Trophoblast cell (in vitro differentiated cells and primary cell): Measurements from ENCODE around the gene GCC1.
A peak's percentile ranks its signal among the peaks of the same experiment; 100 is the strongest.

ENCODE experiments used
- DNase-seq, 2 donors: peaks; one replicate each; pipeline ENCODE4 v3.0.0-alpha.2; 2016
- H2AFZ ChIP-seq: 2 replicates; pipeline ENCODE4 v1.6.1; 2013; ENCODE audit warnings: low read length, moderate library complexity, mild to moderate bottlenecking; ENCODE audit not compliant: insufficient read depth, poor library complexity
- H2AK5ac ChIP-seq: 2 replicates; pipeline ENCODE4 v1.6.1; 2013; ENCODE audit warnings: mild to moderate bottlenecking, low read length
- H2BK120ac ChIP-seq: 2 replicates; pipeline ENCODE4 v1.6.1; 2013; ENCODE audit warnings: low read length, mild to moderate bottlenecking, moderate library complexity; ENCODE audit not compliant: insufficient read depth, poor library complexity
- H2BK12ac ChIP-seq: 2 replicates; pipeline ENCODE4 v1.6.1; 2013; ENCODE audit warnings: mild to moderate bottlenecking, low read length, moderate library complexity
- H2BK5ac ChIP-seq: 2 replicates; pipeline ENCODE4 v1.6.1; 2013; ENCODE audit warnings: low read length, low read depth, moderate library complexity, mild to moderate bottlenecking; ENCODE audit not compliant: poor library complexity
- H3K14ac ChIP-seq: 2 replicates; pipeline ENCODE4 v1.6.1; 2013; ENCODE audit warnings: mild to moderate bottlenecking, low read length
- H3K18ac ChIP-seq: 2 replicates; pipeline ENCODE4 v1.6.1; 2013; ENCODE audit warnings: mild to moderate bottlenecking, low read length
- H3K23ac ChIP-seq: 2 replicates; pipeline ENCODE4 v1.6.1; 2013; ENCODE audit warnings: low read length
- H3K27ac ChIP-seq: 2 replicates; pipeline ENCODE4 v1.5.1; 2013; ENCODE audit warnings: low read depth, mild to moderate bottlenecking, inconsistent platforms, low read length, moderate library complexity
- H3K27me3 ChIP-seq: 2 replicates; pipeline ENCODE4 v1.6.1; 2013; ENCODE audit warnings: inconsistent platforms, mild to moderate bottlenecking, low read length, moderate library complexity; ENCODE audit not compliant: insufficient read depth
- H3K36me3 ChIP-seq, 2 experiments: 1 replicate in 1 of 2; 2 replicates in 1 of 2; pipeline ENCODE4 v1.6.1; 2013; ENCODE audit warnings: low read length in 2 of 2, mild to moderate bottlenecking in 2 of 2, moderate library complexity in 1 of 2; ENCODE audit not compliant: insufficient read depth in 2 of 2, control insufficient read depth in 1 of 2
- H3K4ac ChIP-seq: 2 replicates; pipeline ENCODE4 v1.6.1; 2013; ENCODE audit warnings: low read depth, mild to moderate bottlenecking, low read length, moderate library complexity
- H3K4me1 ChIP-seq, 2 experiments: 1 replicate in 1 of 2; 2 replicates in 1 of 2; pipeline ENCODE4 v1.6.1; 2013; ENCODE audit warnings: low read length in 2 of 2, mild to moderate bottlenecking in 2 of 2, moderate library complexity in 1 of 2; ENCODE audit not compliant: insufficient read depth in 2 of 2, control insufficient read depth in 1 of 2
- H3K4me2 ChIP-seq: 2 replicates; pipeline ENCODE4 v1.6.1; 2013; ENCODE audit warnings: inconsistent platforms, mild to moderate bottlenecking, low read length, moderate library complexity
- H3K4me3 ChIP-seq: 2 replicates; pipeline ENCODE4 v1.5.1; 2013; ENCODE audit warnings: mild to moderate bottlenecking, low read depth, low read length, inconsistent platforms
- H3K79me1 ChIP-seq: one replicate; pipeline ENCODE4 v1.6.1; 2013; ENCODE audit warnings: low read length
- H3K79me2 ChIP-seq: 2 replicates; pipeline ENCODE4 v1.6.1; 2013; ENCODE audit warnings: low read length, mild to moderate bottlenecking; ENCODE audit not compliant: control insufficient read depth, insufficient read depth, poor library complexity
- H3K9ac ChIP-seq: 2 replicates; pipeline ENCODE4 v1.6.1; 2013; ENCODE audit warnings: mild to moderate bottlenecking, low read length
- H3K9me3 ChIP-seq: 2 replicates; pipeline ENCODE4 v1.6.1; 2013; ENCODE audit warnings: low read depth, mild to moderate bottlenecking, control low read depth, inconsistent platforms, low read length; ENCODE audit not compliant: insufficient read depth
- H4K12ac ChIP-seq: 2 replicates; pipeline ENCODE4 v1.6.1; 2013; ENCODE audit warnings: low read depth, mild to moderate bottlenecking, low read length, moderate library complexity
- H4K8ac ChIP-seq: 2 replicates; pipeline ENCODE4 v1.6.1; 2013; ENCODE audit warnings: low read depth, mild to moderate bottlenecking, low read length, moderate library complexity
- H4K91ac ChIP-seq: one replicate; pipeline ENCODE4 v1.6.1; 2013; ENCODE audit warnings: low read depth, mild to moderate bottlenecking, low read length, moderate library complexity
- WGBS: extraction: QIAGEN DNeasy Blood & Tissue Kit; methylation state at CpG from one replicate; pipeline ENCODE4 v1.1.7; 2013; ENCODE audit warnings: missing lambda C conversion rate; ENCODE audit not compliant: insufficient read length, insufficient coverage; ENCODE audit errors: extremely low coverage; 5-methylcytosine and 5-hydroxymethylcytosine counted together

The GCC1 gene

DNA sequence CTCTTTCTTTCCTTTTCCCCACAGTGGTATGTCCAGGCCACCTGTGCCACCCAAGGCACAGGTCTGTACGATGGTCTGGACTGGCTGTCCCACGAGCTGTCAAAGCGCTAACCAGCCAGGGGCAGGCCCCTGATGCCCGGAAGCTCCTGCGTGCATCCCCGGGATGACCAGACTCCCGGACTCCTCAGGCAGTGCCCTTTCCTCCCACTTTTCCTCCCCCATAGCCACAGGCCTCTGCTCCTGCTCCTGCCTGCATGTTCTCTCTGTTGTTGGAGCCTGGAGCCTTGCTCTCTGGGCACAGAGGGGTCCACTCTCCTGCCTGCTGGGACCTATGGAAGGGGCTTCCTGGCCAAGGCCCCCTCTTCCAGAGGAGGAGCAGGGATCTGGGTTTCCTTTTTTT lies 5.8 kb upstream of the GCC1 start:
- Histone ChIP-seq H3K18ac (no peak overlapping the region), H2AK5ac (no peak overlapping the region), H3K79me2 (peaks cover 6% of the 10 kb centered on the region), H3K4me3 (no peak overlapping the region), H3K4me1 (peaks cover 10 to 11% of the 10 kb centered on the region in 2 experiments), H2BK5ac (no peak overlapping the region), H4K12ac (no peak overlapping the region), H2AFZ (no peak overlapping the region), H4K8ac (no peak overlapping the region), H3K23ac (no peak overlapping the region), H4K91ac (no peak overlapping the region), H2BK120ac (no peak overlapping the region), H3K14ac (no peak overlapping the region), H3K79me1 (peaks cover 9% of the 10 kb centered on the region), H2BK12ac (no peak overlapping the region), H3K27ac (no peak overlapping the region), H3K9ac (no peak overlapping the region), H3K4ac (no peak overlapping the region), H3K27me3 (no peaks in the 10 kb centered on the region), H3K4me2 (no peak overlapping the region), H3K36me3 (peaks cover 12 to 16% of the 10 kb centered on the region in 2 experiments), H3K9me3 (peaks cover 1% of the 10 kb centered on the region)
- WGBS: no CpG with 5 or more reads among the region's 7 CpGs
- no peak for DNase-seq

DNA sequence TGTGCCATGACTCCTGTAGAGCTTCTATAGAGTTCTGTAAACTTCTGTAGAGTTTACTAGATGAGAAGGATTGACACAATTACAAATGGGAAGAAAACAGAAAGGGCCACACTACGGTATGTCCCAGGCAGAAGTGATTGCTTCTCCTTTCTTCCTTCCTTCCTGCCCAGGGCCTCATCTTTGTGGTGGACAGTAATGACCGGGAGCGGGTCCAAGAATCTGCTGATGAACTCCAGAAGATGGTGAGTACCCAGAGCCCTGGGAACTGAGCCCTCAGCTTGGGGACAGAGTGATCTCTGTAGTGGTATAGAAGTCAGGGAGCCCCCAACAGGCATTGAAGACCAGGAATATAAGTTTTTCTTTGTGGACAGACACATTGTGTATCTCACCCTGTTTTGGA lies 4.5 kb upstream of the GCC1 start:
- no CpG with 5 or more reads among the region's 3 CpGs for WGBS
- H2BK120ac ChIP-seq: no peak overlapping the region
- no peak overlapping the region for H2AFZ ChIP-seq
- H3K9ac ChIP-seq: no peak overlapping the region
- H2BK12ac ChIP-seq: no peak overlapping the region
- no peak overlapping the region for H3K4me2 ChIP-seq
- H3K14ac ChIP-seq: no peak overlapping the region
- no peak overlapping the region for H3K4me3 ChIP-seq
- no peak for DNase-seq
- no peak overlapping the region for H3K27ac ChIP-seq
- no peak overlapping the region for H2BK5ac ChIP-seq
- peaks cover 12 to 16% of the 10 kb centered on the region in 2 experiments for H3K36me3 ChIP-seq
- H4K12ac ChIP-seq: no peak overlapping the region
- H3K23ac ChIP-seq: no peak overlapping the region
- H4K8ac ChIP-seq: no peak overlapping the region
- no peaks in the 10 kb centered on the region for H3K27me3 ChIP-seq
- H4K91ac ChIP-seq: no peak overlapping the region
- peaks cover 16% of the 10 kb centered on the region for H3K79me1 ChIP-seq
- H3K79me2 ChIP-seq: peaks cover 12% of the 10 kb centered on the region
- H3K4ac ChIP-seq: no peak overlapping the region
- H3K18ac ChIP-seq: no peak overlapping the region
- no peak overlapping the region for H2AK5ac ChIP-seq
- peaks cover 12 to 16% of the 10 kb centered on the region in 2 experiments for H3K4me1 ChIP-seq
- no peaks in the 10 kb centered on the region for H3K9me3 ChIP-seq

DNA sequence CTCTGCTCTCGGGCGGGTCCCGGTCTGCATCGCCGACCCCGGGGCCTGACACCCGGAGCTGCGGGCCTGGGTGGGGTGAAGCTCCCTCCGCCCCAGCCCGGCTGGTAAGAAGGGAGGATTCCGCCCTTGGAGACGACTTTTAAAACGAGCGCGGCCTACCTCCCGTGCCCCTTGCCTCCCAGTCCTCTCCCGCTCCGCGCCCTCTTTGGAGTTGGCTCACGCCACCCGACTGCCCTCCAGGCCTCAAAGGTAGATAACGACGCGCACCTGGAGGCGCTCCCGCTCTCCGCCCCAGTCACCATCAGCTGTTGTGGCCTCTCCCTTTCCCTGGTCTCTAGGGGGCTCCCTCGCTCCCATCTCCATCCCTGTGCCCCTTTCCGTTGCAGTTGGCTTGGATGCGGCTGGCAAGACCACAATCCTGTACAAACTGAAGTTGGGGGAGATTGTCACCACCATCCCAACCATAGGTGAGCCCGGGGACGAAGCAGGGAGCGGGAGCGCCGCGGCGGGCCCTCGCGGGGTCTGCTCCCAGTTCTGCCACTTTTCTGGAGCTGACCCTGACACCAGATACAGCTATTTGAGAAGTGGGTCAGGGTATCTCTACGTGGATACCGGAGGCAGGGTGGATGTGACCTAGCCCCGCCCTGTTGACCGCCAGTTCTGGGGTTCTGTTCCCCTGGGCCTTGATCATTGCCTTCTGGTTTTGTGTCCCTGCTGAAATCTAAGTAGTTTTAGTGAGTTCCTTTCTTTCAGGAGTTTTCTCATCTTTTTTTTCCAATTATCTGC lies 3.5 kb upstream of the GCC1 start:
- Histone ChIP-seq H2AFZ (peak overlapping the region; percentile 80), H2AK5ac (no peak overlapping the region), H3K9me3 (no peaks in the 10 kb centered on the region), H3K36me3 (peaks cover 12 to 16% of the 10 kb centered on the region in 2 experiments), H3K4me1 (peaks cover 21 to 26% of the 10 kb centered on the region in 2 experiments), H4K91ac (peak overlapping the region; percentile 87), H4K8ac (peak overlapping the region; percentile 91), H3K27me3 (no peaks in the 10 kb centered on the region), H4K12ac (peak overlapping the region; percentile 81), H3K79me1 (peaks cover 16% of the 10 kb centered on the region), H3K23ac (no peak overlapping the region), H3K4ac (peak overlapping the region; percentile 76), H3K14ac (peak overlapping the region; percentile 88), H3K4me2 (peak overlapping the region; percentile 87), H3K79me2 (peaks cover 14% of the 10 kb centered on the region), H2BK12ac (no peak overlapping the region), H3K9ac (peak overlapping the region; percentile 83), H3K4me3 (peak overlapping the region; percentile 90), H3K27ac (peak overlapping the region; percentile 36), H2BK120ac (peak overlapping the region; percentile 85), H2BK5ac (peak overlapping the region; percentile 65), H3K18ac (peak overlapping the region; percentile 87)
- no CpG with 5 or more reads among the region's 43 CpGs for WGBS
- peak; percentile 55 to 69 for DNase-seq

- peaks cover 16% of the 10 kb centered on the region for H3K79me1 ChIP-seq
- H3K36me3 ChIP-seq: peaks cover 13 to 17% of the 10 kb centered on the region in 2 experiments
- H3K4ac ChIP-seq: peak within 1 kb of the TSS; percentile 76
- H3K79me2 ChIP-seq: peaks cover 14% of the 10 kb centered on the region
- H2BK120ac ChIP-seq: peak within 1 kb of the TSS; percentile 85
- H3K4me3 ChIP-seq: peak within 1 kb of the TSS; percentile 90
- H2BK12ac ChIP-seq: no peak within 1 kb of the TSS
- H3K9me3 ChIP-seq: no peaks in the 10 kb centered on the region
- WGBS: no CpG with 5 or more reads among the region's 77 CpGs
- H3K9ac ChIP-seq: peak within 1 kb of the TSS; percentile 83
- H3K4me1 ChIP-seq: peaks cover 23 to 29% of the 10 kb centered on the region in 2 experiments
- peak within 1 kb of the TSS; percentile 81 for H4K12ac ChIP-seq
- peak within 1 kb of the TSS; percentile 65 for H2BK5ac ChIP-seq
- DNase-seq: peak; percentile 76 to 89
- H3K14ac ChIP-seq: peak within 1 kb of the TSS; percentile 88
- peak within 1 kb of the TSS; percentile 89 for H3K4me2 ChIP-seq
- H4K91ac ChIP-seq: peak within 1 kb of the TSS; percentile 87
- H3K18ac ChIP-seq: peak within 1 kb of the TSS; percentile 87
- no peaks in the 10 kb centered on the region for H3K27me3 ChIP-seq
- H3K23ac ChIP-seq: no peak within 1 kb of the TSS
- H4K8ac ChIP-seq: peak within 1 kb of the TSS; percentile 91
- H3K27ac ChIP-seq: peak within 1 kb of the TSS; percentile 36
- H2AFZ ChIP-seq: peak within 1 kb of the TSS; percentile 80
- H2AK5ac ChIP-seq: peak within 1 kb of the TSS; percentile 38
These were observed 2.8 kb upstream of the GCC1 start, which contains the start of gene ARF5 for GRCh38 chr7:127588019-127588696. ARF5 (plus strand) TSS chr7:127588411; CDS start chr7:127588499, 88 bp downstream.
